Dedifferentiated amniotic fluid mesenchymal stem cell (primary cell): Measurements from ENCODE around the gene SLC35E2B.
"Not testable (repeated sequence)": the region's sequence is repeated elsewhere in the genome, so short reads cannot be mapped to it uniquely, and the experiment has no call there.

Source experiments
- DNase-seq: peaks from one replicate; pipeline ENCODE4 v3.0.0-alpha.2; 2016; ENCODE audit errors: extremely low spot score

SLC35E2B gene

GRCh38 chr1:1674806-1675205 is 17.8 kb downstream of the SLC35E2B start:
- not testable (repeated sequence) for DNase-seq

- DNase-seq: no peak
These were observed 20.2 kb downstream of the SLC35E2B start for GRCh38 chr1:1672181-1672965.

- no peak for DNase-seq
These were observed 21.1 kb downstream of the SLC35E2B start for GRCh38 chr1:1671365-1672119.

- DNase-seq: no peak
These were observed 21.7 kb downstream of the SLC35E2B start for GRCh38 chr1:1670866-1671265.

GRCh38 chr1:1669468-1670440 is 22.8 kb downstream of the SLC35E2B start:
- DNase-seq: no peak

GRCh38 chr1:1666526-1666925 is 26.1 kb downstream of the SLC35E2B start:
- no peak for DNase-seq

- no peak for DNase-seq
These were observed 26.8 kb downstream of the SLC35E2B start for GRCh38 chr1:1665815-1666251.

GRCh38 chr1:1664941-1665814 is 27.4 kb downstream of the SLC35E2B start:
- no peak for DNase-seq

- not testable (repeated sequence) for DNase-seq
These were observed 28.3 kb downstream of the SLC35E2B start for GRCh38 chr1:1664318-1664717.

- DNase-seq: not testable (repeated sequence)
These were observed 29.6 kb downstream of the SLC35E2B start for GRCh38 chr1:1662830-1663560.

GRCh38 chr1:1662392-1662791 is 30.2 kb downstream of the SLC35E2B start:
- DNase-seq: peak; percentile 55

GRCh38 chr1:1658583-1659549 is 33.7 kb downstream of the SLC35E2B start, which contains the start of gene CDK11B:
Gene CDK11B, minus strand, starts transcription at chr1:1659004. Its CDS starts 1,519 bp downstream, at chr1:1657485.
- DNase-seq: peak; percentile 89

- not testable (repeated sequence) for DNase-seq
These were observed 44.3 kb downstream of the SLC35E2B start for GRCh38 chr1:1648265-1648664.

- not testable (repeated sequence) for DNase-seq
These were observed 44.9 kb downstream of the SLC35E2B start for GRCh38 chr1:1647567-1648241.

- DNase-seq: not testable (repeated sequence)
These were observed 46.3 kb downstream of the SLC35E2B start for GRCh38 chr1:1646326-1646725.

GRCh38 chr1:1640711-1641461 is 51.7 kb downstream of the SLC35E2B start:
- DNase-seq: not testable (repeated sequence)

GRCh38 chr1:1640081-1640480 is 52.5 kb downstream of the SLC35E2B start:
- not testable (repeated sequence) for DNase-seq
